Stomach (tissue), 4 donors: ENCODE measurements around the gene SDHA.

Experiments used
- EP300 ChIP-seq: sonication (generic); formaldehyde crosslinking; IDR thresholded peaks from one replicate; pipeline ENCODE4 v1.6.1; 2017; ENCODE audit warnings: antibody characterized with exemption
- TF ChIP-seq, protein P1 (sequence below), 7 experiments: fragments of 450-650 bp in 4 of 7; fragments of 200-600 bp in 3 of 7; sonication (generic) in 3 of 7; IDR thresholded peaks; one replicate each; pipeline ENCODE4 v1.5.1; 2016 to 2019; ENCODE audit warnings: antibody characterized with exemption in 7 of 7, control low read depth in 2 of 7, mild to moderate bottlenecking in 1 of 7

DNA sequence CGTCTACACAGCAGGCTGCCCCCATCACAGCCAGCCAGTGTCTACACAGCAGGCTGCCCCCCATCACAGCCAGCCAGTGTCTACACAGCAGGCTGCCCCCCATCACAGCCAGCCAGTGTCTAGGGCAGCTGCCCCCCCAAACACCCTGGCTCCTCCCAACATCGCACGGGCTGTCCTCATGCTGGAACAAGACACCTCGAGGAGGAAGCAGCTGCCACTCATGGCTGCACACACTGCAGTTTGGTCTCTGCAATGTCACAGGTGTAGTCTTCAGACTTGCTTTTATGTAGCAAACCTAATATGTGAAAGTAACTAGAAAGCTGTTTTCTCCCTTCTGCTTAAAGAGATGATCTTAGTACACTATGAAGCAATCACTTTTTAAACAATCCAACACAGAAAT is 17.1 kb upstream of the SDHA start:
- no peak for TF ChIP-seq EP300
- TF ChIP-seq, protein P1, sequence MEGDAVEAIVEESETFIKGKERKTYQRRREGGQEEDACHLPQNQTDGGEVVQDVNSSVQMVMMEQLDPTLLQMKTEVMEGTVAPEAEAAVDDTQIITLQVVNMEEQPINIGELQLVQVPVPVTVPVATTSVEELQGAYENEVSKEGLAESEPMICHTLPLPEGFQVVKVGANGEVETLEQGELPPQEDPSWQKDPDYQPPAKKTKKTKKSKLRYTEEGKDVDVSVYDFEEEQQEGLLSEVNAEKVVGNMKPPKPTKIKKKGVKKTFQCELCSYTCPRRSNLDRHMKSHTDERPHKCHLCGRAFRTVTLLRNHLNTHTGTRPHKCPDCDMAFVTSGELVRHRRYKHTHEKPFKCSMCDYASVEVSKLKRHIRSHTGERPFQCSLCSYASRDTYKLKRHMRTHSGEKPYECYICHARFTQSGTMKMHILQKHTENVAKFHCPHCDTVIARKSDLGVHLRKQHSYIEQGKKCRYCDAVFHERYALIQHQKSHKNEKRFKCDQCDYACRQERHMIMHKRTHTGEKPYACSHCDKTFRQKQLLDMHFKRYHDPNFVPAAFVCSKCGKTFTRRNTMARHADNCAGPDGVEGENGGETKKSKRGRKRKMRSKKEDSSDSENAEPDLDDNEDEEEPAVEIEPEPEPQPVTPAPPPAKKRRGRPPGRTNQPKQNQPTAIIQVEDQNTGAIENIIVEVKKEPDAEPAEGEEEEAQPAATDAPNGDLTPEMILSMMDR (IDR thresholded peaks at IDR 0.05), result no peak
